HG02970 (cell line): ENCODE data around the gene GMNC.

ENCODE experiments used
- ATAC-seq: cut with Tn5 transposase; IDR thresholded peaks from one replicate; pipeline ENCODE4 v1.9.1; 2021; ENCODE audit warnings: mild to moderate bottlenecking, moderate library complexity, moderate number of reproducible peaks; ENCODE audit not compliant: unreplicated experiment, low FRiP score

Gene GMNC

GRCh38 chr3:190853464-190853863 is 9.0 kb downstream of the GMNC start:
- no peak for ATAC-seq

- no peak for ATAC-seq
Observed at GRCh38 chr3:190849607-190850006, 12.9 kb downstream of the GMNC start.

- no peak for ATAC-seq
Observed at GRCh38 chr3:190848870-190849269, 13.6 kb downstream of the GMNC start.

- ATAC-seq: no peak
Observed at GRCh38 chr3:190847436-190847835, 15.1 kb downstream of the GMNC start.

GRCh38 chr3:190840146-190840545 is 22.3 kb downstream of the GMNC start:
- ATAC-seq: no peak

GRCh38 chr3:190831225-190831624 is 31.3 kb downstream of the GMNC start:
- ATAC-seq: no peak

- ATAC-seq: no peak
Observed at GRCh38 chr3:190830031-190830430, 32.5 kb downstream of the GMNC start.

- ATAC-seq: no peak
Observed at GRCh38 chr3:190826018-190826417, 36.5 kb downstream of the GMNC start.

GRCh38 chr3:190825386-190826016 is 37.0 kb downstream of the GMNC start:
- ATAC-seq: no peak

GRCh38 chr3:190811775-190812480 is 50.6 kb downstream of the GMNC start:
- peak; percentile 46 for ATAC-seq

GRCh38 chr3:190810957-190811356 is 51.5 kb downstream of the GMNC start:
- ATAC-seq: no peak

- ATAC-seq: no peak
Observed at GRCh38 chr3:190809351-190809750, 53.1 kb downstream of the GMNC start.

GRCh38 chr3:190807719-190808375 is 54.6 kb downstream of the GMNC start:
- no peak for ATAC-seq
